Measurements from ENCODE around the gene ITIH3. TPM values are rescaled to one million over a fixed set of nuclear protein-coding genes. Genes with fewer than 3 reads are reported as not detected.
A peak's percentile ranks its signal among the peaks of the same experiment; 100 is the strongest.

ITIH3 gene
- total RNA-seq, 1 donor from 2014 or later, result 2.1 TPM

DNA sequence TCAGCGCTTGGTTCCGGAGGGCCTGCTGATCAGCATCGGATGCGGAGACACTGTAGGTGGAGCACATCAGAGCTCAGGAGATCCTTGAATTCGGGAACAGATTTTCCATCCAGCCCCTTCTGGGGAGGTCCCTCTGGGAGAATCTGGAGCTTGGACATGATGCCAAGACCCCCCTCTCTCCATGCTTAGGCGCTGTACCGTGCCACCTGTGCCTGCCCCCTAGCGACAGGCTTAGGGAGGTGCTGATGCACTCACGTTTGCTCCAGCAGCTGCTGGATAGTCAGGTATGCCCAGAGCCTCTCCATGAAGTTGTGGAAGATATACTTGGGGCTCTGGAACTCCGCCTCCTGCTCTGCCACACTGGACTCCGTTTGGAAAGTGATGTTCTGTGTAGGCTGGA is 26.1 kb downstream of the ITIH3 start:
- Histone ChIP-seq H3K4me1 (ENCODE audit: control insufficient read depth in 3 of 3, insufficient read depth in 3 of 3, low read length in 3 of 3) (peaks cover 8 to 13% (median 11%) of the 10 kb centered on the region in 3 donors), H3K36me3 (ENCODE audit: control insufficient read depth in 3 of 3, insufficient read depth in 3 of 3, low read length in 3 of 3) (peaks cover 83 to 96% (median 90%) of the 10 kb centered on the region in 3 donors), H3K27ac (ENCODE audit: low read depth, low read length) (no peak overlapping the region), H3K9me3 (ENCODE audit: control insufficient read depth in 3 of 3, low read length in 3 of 3) (no peaks in the 10 kb centered on the region), H3K9ac (ENCODE audit: low read depth in 1 of 3, low read length in 3 of 3) (peak overlapping the region in 1 of 3 donors; percentile 50), H3K4me3 (ENCODE audit: low read length in 3 of 3) (no peak overlapping the region), H3K27me3 (ENCODE audit: control insufficient read depth in 3 of 3, insufficient read depth in 3 of 3, low read length in 3 of 3) (no peaks in the 10 kb centered on the region)

DNA sequence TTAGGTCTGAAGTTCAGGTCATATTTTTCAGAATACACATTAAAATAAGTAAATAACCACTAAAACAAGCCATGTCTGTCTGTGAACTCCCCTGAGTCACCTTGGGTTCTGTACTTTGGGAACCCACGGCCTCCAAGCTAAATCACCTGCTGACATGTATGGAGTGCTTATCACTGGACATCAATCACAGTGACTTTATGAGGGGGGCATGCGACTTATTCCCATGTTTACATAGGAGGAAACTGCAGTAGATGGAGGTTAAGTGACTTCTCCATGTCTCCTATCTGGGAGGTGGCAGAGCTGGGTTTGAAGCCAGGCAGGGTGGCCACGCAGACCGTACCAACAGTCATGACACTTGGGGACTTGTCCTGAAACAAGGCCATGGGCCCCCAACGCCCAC is 27.8 kb downstream of the ITIH3 start:
- Histone ChIP-seq H3K36me3 (ENCODE audit: control insufficient read depth in 3 of 3, insufficient read depth in 3 of 3, low read length in 3 of 3) (peaks cover 85 to 94% (median 89%) of the 10 kb centered on the region in 3 donors), H3K27ac (ENCODE audit: low read depth, low read length) (no peak overlapping the region), H3K27me3 (ENCODE audit: control insufficient read depth in 3 of 3, insufficient read depth in 3 of 3, low read length in 3 of 3) (no peaks in the 10 kb centered on the region), H3K4me1 (ENCODE audit: control insufficient read depth in 3 of 3, insufficient read depth in 3 of 3, low read length in 3 of 3) (peaks cover 8 to 14% (median 11%) of the 10 kb centered on the region in 3 donors), H3K9ac (ENCODE audit: low read depth in 1 of 3, low read length in 3 of 3) (no peak overlapping the region), H3K9me3 (ENCODE audit: control insufficient read depth in 3 of 3, low read length in 3 of 3) (no peaks in the 10 kb centered on the region), H3K4me3 (ENCODE audit: low read length in 3 of 3) (no peak overlapping the region)

DNA sequence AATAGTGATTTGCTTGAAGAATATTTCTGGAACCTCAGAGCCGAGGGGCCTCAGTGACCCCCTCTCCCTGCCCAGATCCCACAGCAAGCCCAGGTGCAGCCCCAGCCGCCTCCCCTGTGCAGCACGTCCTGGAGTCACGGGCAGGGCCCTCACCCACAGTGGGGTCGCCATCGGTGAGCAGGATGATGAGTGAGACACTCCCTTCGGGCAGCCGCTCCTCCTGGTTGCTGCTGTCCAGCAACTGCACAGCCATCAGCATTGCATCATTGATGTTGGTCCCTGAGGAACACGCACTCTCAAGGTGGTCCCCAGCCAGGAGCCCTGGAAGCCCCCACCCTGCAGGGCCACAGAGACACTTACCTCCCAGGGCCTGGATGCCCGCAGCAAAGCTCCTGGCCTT is 29.4 kb downstream of the ITIH3 start:
- H3K36me3 ChIP-seq (ENCODE audit: control insufficient read depth in 3 of 3, insufficient read depth in 3 of 3, low read length in 3 of 3), result peaks cover 83 to 89% (median 87%) of the 10 kb centered on the region in 3 donors
- H3K4me1 ChIP-seq (ENCODE audit: control insufficient read depth in 3 of 3, insufficient read depth in 3 of 3, low read length in 3 of 3), result peaks cover 8 to 18% (median 11%) of the 10 kb centered on the region in 3 donors
- H3K9ac ChIP-seq (ENCODE audit: low read depth in 1 of 3, low read length in 3 of 3), result no peak overlapping the region
- no peak overlapping the region for H3K4me3 ChIP-seq (ENCODE audit: low read length in 3 of 3)
- H3K27me3 ChIP-seq (ENCODE audit: control insufficient read depth in 3 of 3, insufficient read depth in 3 of 3, low read length in 3 of 3), result no peaks in the 10 kb centered on the region
- no peaks in the 10 kb centered on the region for H3K9me3 ChIP-seq (ENCODE audit: control insufficient read depth in 3 of 3, low read length in 3 of 3)
- H3K27ac ChIP-seq (ENCODE audit: low read depth, low read length), result no peak overlapping the region

DNA sequence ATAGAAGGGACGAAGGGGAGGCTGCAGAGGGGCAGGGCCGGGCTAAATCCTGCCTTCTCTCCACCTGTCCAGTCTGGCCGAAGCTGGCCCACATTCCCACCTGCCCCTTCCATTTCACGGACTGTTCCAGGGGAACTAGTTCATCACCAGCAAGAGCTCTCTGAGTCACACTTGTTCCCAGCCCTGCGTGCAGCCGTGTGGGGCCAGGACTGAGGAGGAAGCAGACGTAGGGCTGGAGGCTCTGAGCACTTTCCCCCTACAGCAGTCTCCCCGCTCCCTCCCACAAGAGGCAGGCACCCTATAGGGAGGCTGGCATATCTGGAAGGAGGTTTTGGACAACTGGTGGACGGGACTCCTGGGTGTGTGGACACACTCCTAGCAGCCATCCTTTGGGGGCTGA is 32.8 kb downstream of the ITIH3 start:
- Histone ChIP-seq H3K36me3 (ENCODE audit: control insufficient read depth in 3 of 3, insufficient read depth in 3 of 3, low read length in 3 of 3) (peaks cover 67 to 74% (median 74%) of the 10 kb centered on the region in 3 donors), H3K27me3 (ENCODE audit: control insufficient read depth in 3 of 3, insufficient read depth in 3 of 3, low read length in 3 of 3) (no peaks in the 10 kb centered on the region), H3K27ac (ENCODE audit: low read depth, low read length) (no peak overlapping the region), H3K4me3 (ENCODE audit: low read length in 3 of 3) (no peak overlapping the region), H3K9me3 (ENCODE audit: control insufficient read depth in 3 of 3, low read length in 3 of 3) (no peaks in the 10 kb centered on the region), H3K4me1 (ENCODE audit: control insufficient read depth in 3 of 3, insufficient read depth in 3 of 3, low read length in 3 of 3) (peaks cover 22 to 35% (median 24%) of the 10 kb centered on the region in 3 donors), H3K9ac (ENCODE audit: low read depth in 1 of 3, low read length in 3 of 3) (peak overlapping the region in 1 of 3 donors; percentile 25)

DNA sequence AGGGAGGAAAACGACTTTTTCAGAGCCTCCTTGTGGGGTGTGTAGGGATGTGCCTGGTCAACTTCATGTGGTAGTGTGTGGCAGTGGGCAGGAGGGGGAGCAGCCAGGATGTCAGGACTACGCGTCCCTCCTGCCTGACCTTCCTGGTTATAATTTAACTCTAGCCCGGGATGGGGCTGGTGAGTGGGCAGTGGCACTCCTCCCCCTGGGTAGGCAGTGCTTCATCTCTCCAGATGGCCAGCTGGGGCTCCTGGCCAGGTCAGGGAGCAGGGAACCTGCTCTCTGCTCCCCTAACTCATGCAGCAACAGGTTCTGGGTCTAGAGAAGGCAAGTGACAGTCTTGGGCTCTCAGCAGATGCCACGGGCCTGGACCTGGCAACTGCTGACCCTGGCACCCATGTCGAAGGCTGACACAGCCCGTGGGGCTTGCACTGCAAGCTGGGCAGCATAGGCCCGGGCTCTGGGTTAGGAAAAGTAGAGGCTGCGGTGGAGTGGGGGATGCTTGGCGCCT is 33.3 kb downstream of the ITIH3 start:
- Histone ChIP-seq H3K4me3 (ENCODE audit: low read length in 3 of 3) (no peak overlapping the region), H3K27me3 (ENCODE audit: control insufficient read depth in 3 of 3, insufficient read depth in 3 of 3, low read length in 3 of 3) (no peaks in the 10 kb centered on the region), H3K9ac (ENCODE audit: low read depth in 1 of 3, low read length in 3 of 3) (peak overlapping the region in 2 of 3 donors; percentile 2 to 25), H3K36me3 (ENCODE audit: control insufficient read depth in 3 of 3, insufficient read depth in 3 of 3, low read length in 3 of 3) (peaks cover 67 to 73% (median 73%) of the 10 kb centered on the region in 3 donors), H3K27ac (ENCODE audit: low read depth, low read length) (no peak overlapping the region), H3K9me3 (ENCODE audit: control insufficient read depth in 3 of 3, low read length in 3 of 3) (no peaks in the 10 kb centered on the region), H3K4me1 (ENCODE audit: control insufficient read depth in 3 of 3, insufficient read depth in 3 of 3, low read length in 3 of 3) (peaks cover 27 to 40% (median 29%) of the 10 kb centered on the region in 3 donors)

DNA sequence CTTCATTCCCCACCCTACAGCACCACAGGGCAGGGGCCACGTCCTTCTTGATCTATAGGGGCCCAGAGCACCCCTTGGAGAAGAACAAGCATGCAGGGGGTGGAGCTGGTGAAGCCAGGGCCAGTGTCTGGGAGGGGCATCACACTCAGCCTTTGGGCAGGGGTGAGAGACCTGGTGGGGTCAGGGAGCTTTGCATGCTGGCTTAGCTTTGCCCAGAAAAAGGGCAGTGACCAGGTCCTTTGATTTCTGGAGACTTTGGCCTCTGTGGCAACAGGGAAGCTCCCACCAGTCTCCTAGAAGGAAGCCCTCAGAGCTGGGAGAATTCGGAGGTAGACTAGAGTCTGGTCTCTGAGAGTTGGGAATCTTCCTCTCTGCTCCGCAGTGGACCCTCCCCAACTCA is 34.9 kb downstream of the ITIH3 start:
- H3K27me3 ChIP-seq (ENCODE audit: control insufficient read depth in 3 of 3, insufficient read depth in 3 of 3, low read length in 3 of 3), result no peaks in the 10 kb centered on the region
- H3K36me3 ChIP-seq (ENCODE audit: control insufficient read depth in 3 of 3, insufficient read depth in 3 of 3, low read length in 3 of 3), result peaks cover 60 to 72% (median 71%) of the 10 kb centered on the region in 3 donors
- no peak overlapping the region for H3K27ac ChIP-seq (ENCODE audit: low read depth, low read length)
- H3K9me3 ChIP-seq (ENCODE audit: control insufficient read depth in 3 of 3, low read length in 3 of 3), result no peaks in the 10 kb centered on the region
- H3K9ac ChIP-seq (ENCODE audit: low read depth in 1 of 3, low read length in 3 of 3), result no peak overlapping the region
- H3K4me3 ChIP-seq (ENCODE audit: low read length in 3 of 3), result no peak overlapping the region
- H3K4me1 ChIP-seq (ENCODE audit: control insufficient read depth in 3 of 3, insufficient read depth in 3 of 3, low read length in 3 of 3), result peaks cover 32 to 55% (median 33%) of the 10 kb centered on the region in 3 donors

DNA sequence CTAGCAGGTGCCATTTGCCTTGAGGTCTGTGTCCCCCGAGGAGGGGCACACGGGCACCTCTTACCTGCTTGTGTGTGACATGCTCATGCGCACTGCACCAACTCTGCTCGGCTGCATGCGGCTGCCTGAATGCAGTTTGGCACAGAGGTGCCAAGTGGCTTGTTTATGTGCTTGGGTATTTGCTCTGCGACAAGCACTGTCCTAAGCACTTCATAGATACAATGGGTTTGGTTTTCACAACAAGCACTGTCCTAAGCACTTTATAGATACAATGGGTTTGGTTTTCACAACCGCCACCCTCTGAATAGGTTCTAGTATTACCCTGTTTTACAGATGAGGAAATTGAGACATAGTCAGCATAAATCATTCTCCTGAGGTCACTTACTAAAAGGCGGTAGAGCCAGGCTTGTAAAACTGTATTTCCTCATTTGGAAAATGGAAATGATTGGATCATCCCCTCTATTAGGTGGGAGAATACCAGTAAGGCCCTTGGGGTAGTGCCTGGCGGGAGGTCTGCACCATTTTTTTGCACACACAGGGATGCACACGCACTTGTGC is 35.4 kb downstream of the ITIH3 start:
- peak overlapping the region in 2 of 3 donors; percentile 27 to 57 for H3K9ac ChIP-seq (ENCODE audit: low read depth in 1 of 3, low read length in 3 of 3)
- H3K27me3 ChIP-seq (ENCODE audit: control insufficient read depth in 3 of 3, insufficient read depth in 3 of 3, low read length in 3 of 3), result no peaks in the 10 kb centered on the region
- peaks cover 33 to 58% (median 33%) of the 10 kb centered on the region in 3 donors for H3K4me1 ChIP-seq (ENCODE audit: control insufficient read depth in 3 of 3, insufficient read depth in 3 of 3, low read length in 3 of 3)

DNA sequence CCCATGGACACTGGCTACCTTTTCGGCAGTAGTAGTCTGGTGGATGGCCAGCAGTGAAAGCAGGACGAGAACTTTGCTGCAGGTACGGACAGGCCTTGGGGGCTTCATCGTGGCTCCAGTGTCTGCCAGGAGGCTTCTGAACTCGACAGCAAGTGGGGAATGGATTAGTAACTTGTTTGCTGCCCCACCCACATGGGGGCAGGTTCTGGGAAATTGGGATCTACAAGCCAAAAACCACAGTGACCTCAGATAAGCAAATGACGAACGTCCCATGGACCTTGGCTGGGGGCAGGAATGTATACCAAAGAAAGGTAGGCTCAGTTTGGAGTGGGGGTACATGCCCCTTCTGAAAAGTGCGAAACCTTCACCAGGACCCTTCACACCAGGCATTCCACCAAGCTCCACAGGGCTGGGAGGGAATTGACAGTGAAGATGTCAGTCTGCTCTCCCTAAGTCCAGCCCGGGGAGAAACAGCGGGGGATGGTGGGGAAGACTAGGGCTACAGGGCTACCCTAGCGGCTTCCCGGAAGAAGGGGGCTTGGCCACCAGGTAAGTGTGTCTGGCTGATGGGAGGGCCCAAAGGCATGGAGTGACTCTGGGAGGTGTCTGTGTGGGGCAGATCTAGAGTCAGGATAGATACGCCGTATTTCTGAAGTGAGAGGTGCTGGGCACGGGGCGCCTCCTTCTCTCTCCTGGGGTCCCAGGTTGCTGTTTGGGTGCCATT is 36.1 kb downstream of the ITIH3 start, which contains the start of gene ITIH4:
ITIH4 (minus strand) TSS at position 138 of the 724 bp plus-strand sequence; CDS start at position 108, 30 bp downstream.
- H3K4me1 ChIP-seq (ENCODE audit: control insufficient read depth in 3 of 3, insufficient read depth in 3 of 3, low read length in 3 of 3), result peaks cover 40 to 65% (median 40%) of the 10 kb centered on the region in 3 donors
- no peaks in the 10 kb centered on the region for H3K27me3 ChIP-seq (ENCODE audit: control insufficient read depth in 3 of 3, insufficient read depth in 3 of 3, low read length in 3 of 3)
- peak within 1 kb of the TSS; percentile 95 for H3K27ac ChIP-seq (ENCODE audit: low read depth, low read length)
- H3K36me3 ChIP-seq (ENCODE audit: control insufficient read depth in 3 of 3, insufficient read depth in 3 of 3, low read length in 3 of 3), result peaks cover 52 to 61% (median 61%) of the 10 kb centered on the region in 3 donors
- H3K9ac ChIP-seq (ENCODE audit: low read depth in 1 of 3, low read length in 3 of 3), result peak within 1 kb of the TSS; percentile 70 to 99 (median 74)
- H3K4me3 ChIP-seq (ENCODE audit: low read length in 3 of 3), result peak within 1 kb of the TSS; percentile 38 to 96 (median 52)
- H3K9me3 ChIP-seq (ENCODE audit: control insufficient read depth in 3 of 3, low read length in 3 of 3), result no peaks in the 10 kb centered on the region

More for the DNA sequence above, 35.4 kb downstream of the ITIH3 start:
- peak overlapping the region; percentile 95 for H3K27ac ChIP-seq (ENCODE audit: low read depth, low read length)
- no peak overlapping the region for H3K4me3 ChIP-seq (ENCODE audit: low read length in 3 of 3)
- no peaks in the 10 kb centered on the region for H3K9me3 ChIP-seq (ENCODE audit: control insufficient read depth in 3 of 3, low read length in 3 of 3)
- peaks cover 56 to 67% (median 66%) of the 10 kb centered on the region in 3 donors for H3K36me3 ChIP-seq (ENCODE audit: control insufficient read depth in 3 of 3, insufficient read depth in 3 of 3, low read length in 3 of 3)

DNA sequence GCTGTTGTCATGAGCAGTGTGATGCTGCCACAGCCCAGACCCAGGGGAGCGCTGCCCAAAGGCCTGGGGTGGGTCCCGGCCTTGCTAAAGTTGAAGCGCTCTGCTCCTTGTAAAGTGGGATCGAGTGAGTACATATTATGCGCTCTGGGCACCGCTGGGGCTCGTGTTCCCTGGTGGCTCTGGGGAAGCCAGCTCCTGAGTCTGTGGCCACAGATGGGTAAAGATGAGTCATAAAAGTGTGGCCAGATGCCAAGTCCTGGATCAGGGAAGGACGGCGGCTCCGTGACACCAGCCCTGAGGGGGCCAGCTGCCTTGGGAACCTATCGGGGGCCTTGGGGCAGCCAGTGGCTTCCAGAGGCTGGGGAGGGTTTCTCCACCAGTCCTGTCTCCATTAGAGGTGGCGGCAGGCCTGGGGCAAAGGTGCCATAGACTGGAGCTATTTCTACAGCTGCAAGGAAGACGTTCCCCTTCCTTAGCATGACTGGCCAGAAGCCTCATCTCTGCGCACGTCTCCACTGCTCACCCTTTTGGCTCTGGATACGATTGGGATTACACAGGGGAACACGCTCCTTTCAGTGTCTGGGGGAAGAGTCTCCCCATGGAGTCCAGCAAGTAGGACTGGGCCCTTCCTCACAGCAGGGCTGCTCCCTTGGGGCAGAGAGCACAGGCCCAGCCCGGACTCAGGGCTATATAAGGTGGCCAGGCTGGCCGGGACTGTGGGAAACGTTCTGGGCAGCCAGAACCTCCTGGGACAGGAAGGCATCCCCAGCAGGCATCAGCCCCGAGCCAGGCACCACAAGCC is 37.1 kb downstream of the ITIH3 start:
- Histone ChIP-seq H3K4me1 (ENCODE audit: control insufficient read depth in 3 of 3, insufficient read depth in 3 of 3, low read length in 3 of 3) (peaks cover 49 to 75% (median 49%) of the 10 kb centered on the region in 3 donors), H3K4me3 (ENCODE audit: low read length in 3 of 3) (peak overlapping the region; percentile 78 to 96 (median 95)), H3K27me3 (ENCODE audit: control insufficient read depth in 3 of 3, insufficient read depth in 3 of 3, low read length in 3 of 3) (no peaks in the 10 kb centered on the region), H3K9ac (ENCODE audit: low read depth in 1 of 3, low read length in 3 of 3) (peak overlapping the region; percentile 70 to 99 (median 74)), H3K27ac (ENCODE audit: low read depth, low read length) (peak overlapping the region; percentile 95), H3K9me3 (ENCODE audit: control insufficient read depth in 3 of 3, low read length in 3 of 3) (no peaks in the 10 kb centered on the region), H3K36me3 (ENCODE audit: control insufficient read depth in 3 of 3, insufficient read depth in 3 of 3, low read length in 3 of 3) (peaks cover 42 to 53% (median 51%) of the 10 kb centered on the region in 3 donors)

All from skeletal muscle tissue (tissue), 4 donors.